ENCODE measurements around the gene SMPD4.
"Not testable (repeated sequence)": the region's sequence is repeated elsewhere in the genome, so short reads cannot be mapped to it uniquely, and the experiment has no call there.

DNA sequence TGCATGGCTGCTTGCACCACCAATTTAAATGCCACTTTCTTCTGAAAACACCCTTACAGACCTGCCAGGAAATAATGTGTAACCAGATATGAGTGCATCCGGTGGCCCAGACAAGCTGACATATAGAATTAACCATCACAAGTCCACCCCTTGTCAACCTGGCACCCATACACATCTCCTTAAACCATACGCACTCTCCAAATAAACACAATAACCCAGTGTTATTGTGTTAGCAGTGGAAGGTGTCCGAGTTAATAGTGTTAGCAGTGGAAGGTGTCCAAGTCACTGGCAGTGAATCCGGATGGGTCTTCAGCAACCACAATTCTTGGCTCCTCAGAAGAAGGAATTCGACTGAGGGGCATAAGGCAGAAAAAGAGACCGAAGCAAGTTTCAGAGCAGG, 32.9 kb downstream of the SMPD4 start:
- TF ChIP-seq, protein P1, sequence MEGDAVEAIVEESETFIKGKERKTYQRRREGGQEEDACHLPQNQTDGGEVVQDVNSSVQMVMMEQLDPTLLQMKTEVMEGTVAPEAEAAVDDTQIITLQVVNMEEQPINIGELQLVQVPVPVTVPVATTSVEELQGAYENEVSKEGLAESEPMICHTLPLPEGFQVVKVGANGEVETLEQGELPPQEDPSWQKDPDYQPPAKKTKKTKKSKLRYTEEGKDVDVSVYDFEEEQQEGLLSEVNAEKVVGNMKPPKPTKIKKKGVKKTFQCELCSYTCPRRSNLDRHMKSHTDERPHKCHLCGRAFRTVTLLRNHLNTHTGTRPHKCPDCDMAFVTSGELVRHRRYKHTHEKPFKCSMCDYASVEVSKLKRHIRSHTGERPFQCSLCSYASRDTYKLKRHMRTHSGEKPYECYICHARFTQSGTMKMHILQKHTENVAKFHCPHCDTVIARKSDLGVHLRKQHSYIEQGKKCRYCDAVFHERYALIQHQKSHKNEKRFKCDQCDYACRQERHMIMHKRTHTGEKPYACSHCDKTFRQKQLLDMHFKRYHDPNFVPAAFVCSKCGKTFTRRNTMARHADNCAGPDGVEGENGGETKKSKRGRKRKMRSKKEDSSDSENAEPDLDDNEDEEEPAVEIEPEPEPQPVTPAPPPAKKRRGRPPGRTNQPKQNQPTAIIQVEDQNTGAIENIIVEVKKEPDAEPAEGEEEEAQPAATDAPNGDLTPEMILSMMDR (IDR thresholded peaks at IDR 0.05; ENCODE audit: insufficient read depth, low read depth, low read length) = not testable (repeated sequence)
- not testable (repeated sequence) for TF ChIP-seq EZH2 (IDR thresholded peaks at IDR 0.05; ENCODE audit: insufficient read depth, low read length)
